ENCODE data around the gene APOD.

DNA sequence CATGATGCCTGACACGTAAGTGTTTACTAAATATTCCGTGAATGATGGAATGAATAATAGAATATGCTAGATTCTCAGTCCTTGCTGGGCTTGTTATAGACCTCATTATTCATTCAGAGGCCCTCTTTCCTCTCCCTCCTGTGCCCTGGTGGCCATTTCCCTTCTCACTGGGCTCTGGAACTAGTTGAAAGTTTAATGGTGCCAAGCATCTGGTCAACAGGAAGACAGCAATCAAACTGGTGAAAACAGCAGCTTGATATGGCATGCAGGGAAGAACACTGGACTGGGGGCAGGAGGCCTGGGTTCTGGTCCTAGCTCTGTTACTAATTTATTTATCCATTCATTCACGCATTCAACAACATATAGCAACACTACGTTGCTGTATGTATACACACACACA lies 3.7 kb upstream of the APOD start:
- TF ChIP-seq CTCF (IDR thresholded peaks at IDR 0.05) (no peak), POLR2A (IDR thresholded peaks at IDR 0.05) (no peak), EP300 (IDR thresholded peaks at IDR 0.05) (no peak)

Data from tibial nerve (tissue), 4 donors.